ENCODE data around the gene BIK. TPM values are rescaled to one million over a fixed set of nuclear protein-coding genes. Genes with fewer than 3 reads are reported as not detected.

The BIK gene
- total and polyA plus RNA-seq, 4 donors: 2.7 to 7.6 (median 4.6) TPM

GRCh38 chr22:43176090-43176489, 65.5 kb downstream of the BIK start:
- H3K36me3 ChIP-seq (ENCODE audit: control insufficient read depth in 4 of 4, insufficient read depth in 4 of 4, low read length in 4 of 4): peaks cover 0 to 59% (median 27%) of the 10 kb centered on the region in 4 donors
- no peaks in the 10 kb centered on the region for H3K27me3 ChIP-seq (ENCODE audit: control insufficient read depth in 3 of 3, insufficient read depth in 3 of 3, low read length in 2 of 3)
- H3K9ac ChIP-seq (ENCODE audit: insufficient read depth in 1 of 2, low read length in 2 of 2): no peak overlapping the region
- no peak for TF ChIP-seq CTCF (IDR thresholded peaks at IDR 0.05; ENCODE audit: control extremely low read depth, extremely low read depth)
- DNase-seq (no peak), ATAC-seq (ENCODE audit: insufficient read depth, low FRiP score) (no peak)
- H3K9me3 ChIP-seq (ENCODE audit: control insufficient read depth in 4 of 4, insufficient read depth in 3 of 4, low read length in 3 of 4): peaks cover 0 to 3% (median 0%) of the 10 kb centered on the region in 4 donors
- 79 to 83% methylated on average over 15 of the region's 15 CpGs for WGBS, 2 donors
- peaks cover 0 to 5% (median 0%) of the 10 kb centered on the region in 5 donors for H3K4me1 ChIP-seq (ENCODE audit: control insufficient read depth in 5 of 5, insufficient read depth in 5 of 5, low read length in 5 of 5)
- H3K27ac ChIP-seq (ENCODE audit: low read depth in 1 of 2, low read length in 1 of 2): no peak overlapping the region
- H3K4me3 ChIP-seq: no peak overlapping the region

- no peak for DNase-seq
- ATAC-seq (ENCODE audit: insufficient read depth, low FRiP score): no peak
These were observed 66.9 kb downstream of the BIK start for GRCh38 chr22:43177479-43177878.

More at GRCh38 chr22:43177479-43177878, 66.9 kb downstream of the BIK start:
- Histone ChIP-seq H3K27ac (ENCODE audit: low read depth in 1 of 2, low read length in 1 of 2) (no peak overlapping the region), H3K4me1 (ENCODE audit: control insufficient read depth in 5 of 5, insufficient read depth in 5 of 5, low read length in 5 of 5) (peaks cover 0 to 8% (median 0%) of the 10 kb centered on the region in 5 donors), H3K27me3 (ENCODE audit: control insufficient read depth in 3 of 3, insufficient read depth in 3 of 3, low read length in 2 of 3) (no peaks in the 10 kb centered on the region), H3K36me3 (ENCODE audit: control insufficient read depth in 4 of 4, insufficient read depth in 4 of 4, low read length in 4 of 4) (peaks cover 0 to 47% (median 23%) of the 10 kb centered on the region in 4 donors), H3K4me3 (no peak overlapping the region), H3K9me3 (ENCODE audit: control insufficient read depth in 4 of 4, insufficient read depth in 3 of 4, low read length in 3 of 4) (peaks cover 0 to 2% (median 0%) of the 10 kb centered on the region in 4 donors), H3K9ac (ENCODE audit: insufficient read depth in 1 of 2, low read length in 2 of 2) (no peak overlapping the region)
- TF ChIP-seq CTCF (IDR thresholded peaks at IDR 0.05; ENCODE audit: control extremely low read depth, extremely low read depth): no peak
- WGBS, 2 donors: 74 to 88% methylated on average over 7 of the region's 7 CpGs

Other genes starting within 250 kb of the BIK start
- 100 to 1,000 TPM in 1 of 2 donors, 10 to 100 TPM in 1; 75.6 to 149 TPM for gene PACSIN2, start 95.6 kb upstream of the BIK start, total RNA-seq
- gene PACSIN2, start 95.6 kb upstream of the BIK start, polyA plus RNA-seq: 10 to 100 TPM; 40.3 to 92.5 TPM
- gene TTLL1, start 21.4 kb upstream of the BIK start, total RNA-seq: 1 to 10 TPM; 6.6 to 8.0 TPM
- gene TTLL1, start 21.4 kb upstream of the BIK start, polyA plus RNA-seq: 1 to 10 TPM; 3.8 to 4.7 TPM
- gene MCAT, start 32.6 kb downstream of the BIK start, total RNA-seq: 10 to 100 TPM; 15.6 to 23.9 TPM
- 10 to 100 TPM; 19.9 to 22.1 TPM for gene MCAT, start 32.6 kb downstream of the BIK start, polyA plus RNA-seq
- gene TSPO, start 40.8 kb downstream of the BIK start, total RNA-seq: 100 to 1,000 TPM in 1 of 2 donors, 10 to 100 TPM in 1; 86.1 to 276 TPM
- 100 to 1,000 TPM; 292 to 707 TPM for gene TSPO, start 40.8 kb downstream of the BIK start, polyA plus RNA-seq
- gene TTLL12, start 76.4 kb downstream of the BIK start, total RNA-seq: 10 to 100 TPM; 15.8 to 35.5 TPM
- 10 to 100 TPM; 20.0 to 30.7 TPM for gene TTLL12, start 76.4 kb downstream of the BIK start, polyA plus RNA-seq
- 1 to 10 TPM; 6.2 to 7.9 TPM for gene SCUBE1, start 232.6 kb downstream of the BIK start, total RNA-seq
- 1 to 10 TPM; 1.6 to 3.7 TPM for gene SCUBE1, start 232.6 kb downstream of the BIK start, polyA plus RNA-seq